Nephron (organoid): Measurements from ENCODE around the gene VWA8.

Source experiments
- H3K27ac Mint-ChIP-seq, 3 experiments: 2 replicates each; pipeline ENCODE4 v1.8.0; 2020; ENCODE audit warnings: mixed read lengths in 3 of 3, mild to moderate bottlenecking in 2 of 3, moderate library complexity in 1 of 3
- H3K27me3 Mint-ChIP-seq: 2 replicates; pipeline ENCODE4 v1.8.0; 2021; ENCODE audit warnings: low read depth, mild to moderate bottlenecking, moderate library complexity, mixed read lengths
- H3K36me3 Mint-ChIP-seq: 2 replicates; pipeline ENCODE4 v1.8.0; 2020; ENCODE audit warnings: low read depth, mixed read lengths
- H3K4me1 Mint-ChIP-seq: 2 replicates; pipeline ENCODE4 v1.8.0; 2020; ENCODE audit warnings: mixed read lengths
- H3K4me3 Mint-ChIP-seq, 3 experiments: 2 replicates each; pipeline ENCODE4 v1.8.0; 2020; ENCODE audit warnings: mild to moderate bottlenecking in 3 of 3, mixed read lengths in 3 of 3, moderate library complexity in 2 of 3
- H3K9me3 Mint-ChIP-seq: 2 replicates; pipeline ENCODE4 v1.8.0; 2020; ENCODE audit warnings: mixed read lengths
- CTCF ChIP-seq, 3 experiments: fragments of 200-600 bp; sonication (generic); IDR thresholded peaks; one replicate each; pipeline ENCODE4 v1.5.0; 2021; ENCODE audit warnings: antibody characterized with exemption in 3 of 3; ENCODE audit not compliant: unreplicated experiment in 3 of 3

Gene VWA8

GRCh38 chr13:41533266-41534052 lies 427.4 kb downstream of the VWA8 start:
- Mint-ChIP-seq H3K27ac (no peak overlapping the region), H3K36me3 (no peaks in the 10 kb centered on the region), H3K9me3 (peaks cover 4% of the 10 kb centered on the region), H3K4me1 (no peaks in the 10 kb centered on the region), H3K27me3 (peaks cover 4% of the 10 kb centered on the region), H3K4me3 (no peak overlapping the region)
- no peak for TF ChIP-seq CTCF (IDR thresholded peaks at IDR 0.05; ENCODE audit: unreplicated experiment in 3 of 3)

- no peaks in the 10 kb centered on the region for H3K9me3 Mint-ChIP-seq
- TF ChIP-seq CTCF (IDR thresholded peaks at IDR 0.05; ENCODE audit: unreplicated experiment in 3 of 3) = no peak
- no peaks in the 10 kb centered on the region for H3K27me3 Mint-ChIP-seq
- H3K27ac Mint-ChIP-seq = peak overlapping the region in 1 of 3 experiments; percentile 63
- H3K36me3 Mint-ChIP-seq = no peaks in the 10 kb centered on the region
- no peaks in the 10 kb centered on the region for H3K4me1 Mint-ChIP-seq
- H3K4me3 Mint-ChIP-seq = no peak overlapping the region
Observed at GRCh38 chr13:41528021-41528420, 432.9 kb downstream of the VWA8 start.

- Mint-ChIP-seq H3K27me3 (peaks cover 4% of the 10 kb centered on the region), H3K36me3 (no peaks in the 10 kb centered on the region), H3K4me1 (no peaks in the 10 kb centered on the region)
Observed at GRCh38 chr13:41520660-41521630, 440.0 kb downstream of the VWA8 start.

GRCh38 chr13:41520016-41520659 lies 440.8 kb downstream of the VWA8 start:
- no peak overlapping the region for H3K27ac Mint-ChIP-seq
- no peak overlapping the region for H3K4me3 Mint-ChIP-seq
- peaks cover 4% of the 10 kb centered on the region for H3K27me3 Mint-ChIP-seq
- H3K4me1 Mint-ChIP-seq = no peaks in the 10 kb centered on the region
- TF ChIP-seq CTCF (IDR thresholded peaks at IDR 0.05; ENCODE audit: unreplicated experiment in 3 of 3) = no peak
- no peaks in the 10 kb centered on the region for H3K36me3 Mint-ChIP-seq
- peaks cover 3% of the 10 kb centered on the region for H3K9me3 Mint-ChIP-seq

More at GRCh38 chr13:41520660-41521630, 440.0 kb downstream of the VWA8 start:
- Mint-ChIP-seq H3K9me3 (peaks cover 3% of the 10 kb centered on the region), H3K27ac (no peak overlapping the region), H3K4me3 (no peak overlapping the region)
- no peak for TF ChIP-seq CTCF (IDR thresholded peaks at IDR 0.05; ENCODE audit: unreplicated experiment in 3 of 3)
